ENCODE results near the gene CD93. TPM values are rescaled to one million over a fixed set of nuclear protein-coding genes. Genes with fewer than 3 reads are reported as not detected.
A peak's percentile ranks its signal among the peaks of the same experiment; 100 is the strongest.

Gene CD93
- total and polyA plus RNA-seq, 5 experiments from 2014 or later, result 0.03 to 0.20 (median 0.11) TPM; not detected in 1

- H3K27ac Mint-ChIP-seq, result no peak overlapping the region
- POLR2A ChIA-PET, result no interaction called here
- peaks cover 0 to 14% (median 2%) of the 10 kb centered on the region in 5 donors for H3K27me3 Mint-ChIP-seq
- H3K4me1 Mint-ChIP-seq, result no peaks in the 10 kb centered on the region
- H3K9me3 Mint-ChIP-seq, result no peaks in the 10 kb centered on the region
- no peaks in the 10 kb centered on the region for H3K36me3 Mint-ChIP-seq
- no peak for ATAC-seq
- no peak overlapping the region for H3K4me3 Mint-ChIP-seq
- DNase-seq, result no peak
Measured at GRCh38 chr20:23065266-23066201, 20.6 kb downstream of the CD93 start.

- ATAC-seq, result no peak
- Mint-ChIP-seq H3K9me3 (no peaks in the 10 kb centered on the region), H3K27me3 (peaks cover 0 to 14% (median 0%) of the 10 kb centered on the region in 5 donors), H3K36me3 (no peaks in the 10 kb centered on the region), H3K4me3 (no peak overlapping the region), H3K4me1 (peaks cover 0 to 3% (median 0%) of the 10 kb centered on the region in 4 donors), H3K27ac (no peak overlapping the region)
- POLR2A ChIA-PET, result no interaction called here
- DNase-seq, result no peak
Measured at GRCh38 chr20:23063581-23063980, 22.5 kb downstream of the CD93 start.

- no peaks in the 10 kb centered on the region for H3K9me3 Mint-ChIP-seq
- DNase-seq (no peak), ATAC-seq (no peak)
- no peak overlapping the region for H3K4me3 Mint-ChIP-seq
- peaks cover 0 to 3% (median 0%) of the 10 kb centered on the region in 4 donors for H3K4me1 Mint-ChIP-seq
- peaks cover 0 to 14% (median 0%) of the 10 kb centered on the region in 5 donors for H3K27me3 Mint-ChIP-seq
- no peaks in the 10 kb centered on the region for H3K36me3 Mint-ChIP-seq
- H3K27ac Mint-ChIP-seq, result no peak overlapping the region
- POLR2A ChIA-PET, result no interaction called here
Measured at GRCh38 chr20:23063168-23063567, 23.0 kb downstream of the CD93 start.

- Mint-ChIP-seq H3K4me1 (peaks cover 0 to 3% (median 0%) of the 10 kb centered on the region in 4 donors), H3K27me3 (peaks cover 0 to 14% (median 0%) of the 10 kb centered on the region in 5 donors), H3K27ac (no peak overlapping the region), H3K4me3 (no peak overlapping the region), H3K9me3 (no peaks in the 10 kb centered on the region), H3K36me3 (no peaks in the 10 kb centered on the region)
- ATAC-seq (no peak), DNase-seq (no peak)
- POLR2A ChIA-PET, result no interaction called here
Measured at GRCh38 chr20:23062632-23063031, 23.5 kb downstream of the CD93 start.

GRCh38 chr20:23061734-23062561 lies 24.2 kb downstream of the CD93 start:
- Mint-ChIP-seq H3K4me3 (no peak overlapping the region), H3K27ac (no peak overlapping the region), H3K27me3 (peaks cover 0 to 17% (median 0%) of the 10 kb centered on the region in 5 donors), H3K4me1 (peaks cover 0 to 3% (median 0%) of the 10 kb centered on the region in 4 donors), H3K36me3 (no peaks in the 10 kb centered on the region), H3K9me3 (peaks cover 0 to 3% (median 0%) of the 10 kb centered on the region in 9 donors)
- POLR2A ChIA-PET, result no interaction called here
- DNase-seq (no peak), ATAC-seq (no peak)

- DNase-seq, result no peak
- H3K4me3 Mint-ChIP-seq, result no peak overlapping the region
- peaks cover 0 to 6% (median 0%) of the 10 kb centered on the region in 9 donors for H3K9me3 Mint-ChIP-seq
- H3K27me3 Mint-ChIP-seq, result peaks cover 0 to 13% (median 0%) of the 10 kb centered on the region in 5 donors
- no peaks in the 10 kb centered on the region for H3K36me3 Mint-ChIP-seq
- H3K4me1 Mint-ChIP-seq, result peaks cover 0 to 3% (median 0%) of the 10 kb centered on the region in 4 donors
- POLR2A ChIA-PET, result no interaction called here
- H3K27ac Mint-ChIP-seq, result no peak overlapping the region
- no peak for ATAC-seq
Measured at GRCh38 chr20:23061262-23061661, 24.9 kb downstream of the CD93 start.

- H3K27ac Mint-ChIP-seq, result no peak overlapping the region
- no peak overlapping the region for H3K4me3 Mint-ChIP-seq
- peaks cover 0 to 3% (median 0%) of the 10 kb centered on the region in 4 donors for H3K4me1 Mint-ChIP-seq
- ATAC-seq (no peak), DNase-seq (no peak)
- no peaks in the 10 kb centered on the region for H3K36me3 Mint-ChIP-seq
- POLR2A ChIA-PET, result no interaction called here
- peaks cover 0 to 13% (median 0%) of the 10 kb centered on the region in 5 donors for H3K27me3 Mint-ChIP-seq
- peaks cover 0 to 9% (median 0%) of the 10 kb centered on the region in 9 donors for H3K9me3 Mint-ChIP-seq
Measured at GRCh38 chr20:23060629-23061028, 25.5 kb downstream of the CD93 start.

GRCh38 chr20:23059846-23060245 lies 26.3 kb downstream of the CD93 start:
- DNase-seq (no peak), ATAC-seq (no peak)
- H3K27me3 Mint-ChIP-seq, result peaks cover 0 to 10% (median 0%) of the 10 kb centered on the region in 5 donors
- POLR2A ChIA-PET, result no interaction called here
- no peaks in the 10 kb centered on the region for H3K36me3 Mint-ChIP-seq
- peaks cover 0 to 3% (median 0%) of the 10 kb centered on the region in 4 donors for H3K4me1 Mint-ChIP-seq
- H3K9me3 Mint-ChIP-seq, result peaks cover 0 to 9% (median 0%) of the 10 kb centered on the region in 9 donors
- H3K4me3 Mint-ChIP-seq, result no peak overlapping the region
- no peak overlapping the region for H3K27ac Mint-ChIP-seq

GRCh38 chr20:23059001-23059400 lies 27.1 kb downstream of the CD93 start:
- H3K9me3 Mint-ChIP-seq, result peaks cover 0 to 9% (median 0%) of the 10 kb centered on the region in 9 donors
- POLR2A ChIA-PET, result no interaction called here
- DNase-seq, result no peak
- H3K27ac Mint-ChIP-seq, result no peak overlapping the region
- H3K27me3 Mint-ChIP-seq, result peaks cover 0 to 9% (median 0%) of the 10 kb centered on the region in 5 donors
- H3K36me3 Mint-ChIP-seq, result no peaks in the 10 kb centered on the region
- no peak for ATAC-seq
- peaks cover 0 to 3% (median 0%) of the 10 kb centered on the region in 4 donors for H3K4me1 Mint-ChIP-seq
- H3K4me3 Mint-ChIP-seq, result no peak overlapping the region

- H3K4me1 Mint-ChIP-seq, result peaks cover 0 to 3% (median 0%) of the 10 kb centered on the region in 4 donors
- ATAC-seq (no peak), DNase-seq (no peak)
- H3K9me3 Mint-ChIP-seq, result peaks cover 0 to 9% (median 0%) of the 10 kb centered on the region in 9 donors
- no peaks in the 10 kb centered on the region for H3K36me3 Mint-ChIP-seq
- no peak overlapping the region for H3K4me3 Mint-ChIP-seq
- POLR2A ChIA-PET, result no interaction called here
- no peak overlapping the region for H3K27ac Mint-ChIP-seq
- H3K27me3 Mint-ChIP-seq, result peaks cover 3 to 10% (median 6%) of the 10 kb centered on the region in 5 donors
Measured at GRCh38 chr20:23058240-23058639, 27.9 kb downstream of the CD93 start.

GRCh38 chr20:23052904-23053303 lies 33.2 kb downstream of the CD93 start:
- Mint-ChIP-seq H3K27ac (no peak overlapping the region), H3K4me1 (peaks cover 0 to 6% (median 3%) of the 10 kb centered on the region in 4 donors), H3K27me3 (peaks cover 16 to 43% (median 24%) of the 10 kb centered on the region in 5 donors), H3K36me3 (no peaks in the 10 kb centered on the region), H3K4me3 (no peak overlapping the region), H3K9me3 (peaks cover 0 to 9% (median 2%) of the 10 kb centered on the region in 9 donors)
- POLR2A ChIA-PET, result no interaction called here
- no peak for DNase-seq
- ATAC-seq, result no peak

- no peak for DNase-seq
- Mint-ChIP-seq H3K4me3 (peak overlapping the region in 1 of 10 donors; percentile 24), H3K9me3 (peaks cover 0 to 4% (median 0%) of the 10 kb centered on the region in 9 donors), H3K36me3 (peaks cover 0 to 4% (median 2%) of the 10 kb centered on the region in 3 donors), H3K4me1 (peaks cover 0 to 6% (median 6%) of the 10 kb centered on the region in 4 donors), H3K27me3 (peaks cover 17 to 56% (median 30%) of the 10 kb centered on the region in 5 donors), H3K27ac (no peak overlapping the region)
- POLR2A ChIA-PET, result no interaction called here
- ATAC-seq, result no peak
Measured at GRCh38 chr20:23050847-23051627, 35.1 kb downstream of the CD93 start.
